Measurements from ENCODE around the gene ALK.

ALK gene

DNA sequence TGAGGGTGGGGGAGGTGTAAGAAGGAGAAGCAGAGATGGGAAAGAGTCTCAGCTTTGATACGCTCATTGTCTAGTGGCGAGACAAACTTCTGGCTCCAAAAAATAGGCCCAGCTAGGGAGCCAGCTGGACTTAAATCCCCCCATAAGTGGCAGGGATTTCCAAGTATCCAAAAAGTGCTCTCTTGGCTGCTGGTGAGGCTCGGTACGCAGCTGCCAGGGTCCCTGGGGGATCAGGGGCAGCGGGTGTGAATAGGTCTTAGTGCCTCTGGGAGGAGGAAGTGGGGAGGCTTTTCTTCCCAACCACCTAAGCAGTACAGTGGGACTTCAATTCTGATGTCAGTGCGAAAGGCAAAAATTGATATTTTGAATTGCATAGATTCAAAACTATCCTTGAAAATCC lies 73.5 kb downstream of the ALK start:
- Histone ChIP-seq H3K4me3 (no peak overlapping the region), H3K9ac (ENCODE audit: insufficient read length) (no peak overlapping the region), H3K9me3 (ENCODE audit: low read depth, low read length) (no peaks in the 10 kb centered on the region), H3K36me3 (ENCODE audit: insufficient read depth, low read length) (no peaks in the 10 kb centered on the region), H3K27ac (no peak overlapping the region)
- DNase-seq (ENCODE audit: low read depth, low spot score), result no peak
- TF ChIP-seq POLR2AphosphoS5 (IDR thresholded peaks at IDR 0.05; ENCODE audit: borderline replicate concordance, low read depth, low read length) (no peak), EZH2 (IDR thresholded peaks at IDR 0.05) (no peak), FOXP2 (optimal IDR thresholded peaks at IDR 0.05; ENCODE audit: control extremely low read depth, extremely low read length, insufficient read depth) (no peak)

DNA sequence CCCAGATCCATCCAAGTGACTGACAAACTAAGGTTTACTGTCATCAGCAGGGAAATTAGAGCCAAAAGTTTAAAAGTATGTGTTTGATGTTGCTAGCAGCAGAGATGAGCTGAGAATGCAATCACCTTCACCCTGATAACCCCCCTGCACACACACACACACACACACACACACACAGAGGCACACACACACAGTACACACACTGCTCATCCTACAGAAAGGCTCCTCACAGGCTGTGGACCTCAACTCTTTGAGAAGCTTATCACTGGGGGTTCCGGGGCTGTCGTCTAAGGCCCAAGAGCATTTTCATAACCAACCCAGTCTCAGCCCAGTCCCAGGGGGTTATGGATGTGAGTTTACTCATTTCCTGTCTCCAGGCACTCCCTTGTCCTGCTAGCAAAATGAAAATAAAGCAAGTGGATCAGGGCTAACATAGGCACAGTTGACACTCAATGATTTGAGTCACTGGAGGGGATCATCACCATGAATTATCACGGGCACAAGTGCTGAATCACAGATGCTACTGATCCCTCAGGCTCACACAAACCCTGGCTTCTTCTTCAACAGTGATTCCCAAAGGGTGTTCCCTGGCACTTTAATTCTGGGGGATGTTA lies 76.6 kb downstream of the ALK start:
- Histone ChIP-seq H3K9ac (ENCODE audit: insufficient read length) (no peak overlapping the region), H3K27ac (no peak overlapping the region), H3K9me3 (ENCODE audit: low read depth, low read length) (no peaks in the 10 kb centered on the region), H3K36me3 (ENCODE audit: insufficient read depth, low read length) (0 out of 2 replicates have a peak, but pooled peaks cover 8% of the 10 kb centered on the region), H3K4me3 (no peak overlapping the region)
- DNase-seq (ENCODE audit: low read depth, low spot score), result peak; percentile 6
- TF ChIP-seq FOXP2 (optimal IDR thresholded peaks at IDR 0.05; ENCODE audit: control extremely low read depth, extremely low read length, insufficient read depth) (no peak), POLR2AphosphoS5 (IDR thresholded peaks at IDR 0.05; ENCODE audit: borderline replicate concordance, low read depth, low read length) (no peak), EZH2 (IDR thresholded peaks at IDR 0.05) (no peak)

DNA sequence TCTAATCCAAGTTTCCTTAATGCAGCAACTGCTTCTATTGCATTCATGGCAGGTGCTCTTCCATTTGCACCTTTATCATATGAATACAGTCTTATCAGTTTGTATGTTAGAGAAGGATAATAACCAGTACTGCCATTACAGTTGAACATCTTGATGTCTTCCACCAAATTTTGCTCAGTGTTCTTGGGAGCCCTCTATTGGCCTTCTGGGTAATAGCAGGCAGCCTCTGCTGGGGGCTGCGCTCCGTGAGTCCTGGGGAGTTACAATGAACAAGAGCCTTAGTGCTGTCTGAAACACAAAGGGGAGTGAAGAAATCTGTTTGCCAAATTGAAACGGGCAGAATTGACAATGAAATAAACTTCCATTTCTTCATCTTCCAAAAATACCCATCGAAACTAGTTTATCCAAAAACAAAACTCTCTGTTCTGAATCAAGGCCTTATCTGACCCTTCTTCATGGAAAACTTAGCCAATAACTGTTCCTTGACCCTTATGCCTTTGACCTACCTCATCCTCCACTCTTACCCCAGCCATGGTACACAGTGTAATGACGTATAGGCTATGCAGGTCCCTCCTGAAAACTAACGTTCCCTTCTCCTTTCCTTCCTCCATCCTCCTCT lies 79.9 kb downstream of the ALK start:
- peaks cover 30% of the 10 kb centered on the region for H3K36me3 ChIP-seq (ENCODE audit: insufficient read depth, low read length)
- H3K9ac ChIP-seq (ENCODE audit: insufficient read length), result no peak overlapping the region
- peak; percentile 26 for DNase-seq (ENCODE audit: low read depth, low spot score)
- H3K27ac ChIP-seq, result no peak overlapping the region
- TF ChIP-seq FOXP2 (optimal IDR thresholded peaks at IDR 0.05; ENCODE audit: control extremely low read depth, extremely low read length, insufficient read depth) (no peak), EZH2 (IDR thresholded peaks at IDR 0.05) (no peak), POLR2AphosphoS5 (IDR thresholded peaks at IDR 0.05; ENCODE audit: borderline replicate concordance, low read depth, low read length) (no peak)
- no peaks in the 10 kb centered on the region; the same call in 1 of the 2 replicates for H3K9me3 ChIP-seq (ENCODE audit: low read depth, low read length)
- no peak overlapping the region for H3K4me3 ChIP-seq

DNA sequence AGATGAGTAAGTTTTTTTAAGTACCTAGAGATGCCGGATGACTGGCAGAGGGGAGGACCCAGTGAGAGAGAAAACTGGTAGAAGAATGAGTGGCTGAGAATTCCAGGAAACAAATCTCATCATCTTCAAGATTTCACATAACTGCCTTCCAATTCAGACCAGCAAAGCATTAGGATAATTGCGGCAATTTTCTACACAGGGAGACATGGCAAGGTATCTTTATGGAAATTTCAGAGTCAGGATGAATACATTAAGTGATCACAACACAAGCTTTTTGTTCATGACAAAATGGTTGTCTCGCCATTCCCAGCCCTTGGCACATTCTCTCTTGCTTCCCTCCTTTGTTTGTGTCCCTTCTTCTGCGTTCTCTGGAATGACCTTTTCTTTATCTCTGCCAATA lies 82.1 kb downstream of the ALK start:
- Histone ChIP-seq H3K4me3 (no peak overlapping the region), H3K27ac (no peak overlapping the region), H3K36me3 (ENCODE audit: insufficient read depth, low read length) (peaks cover 34% of the 10 kb centered on the region), H3K9me3 (ENCODE audit: low read depth, low read length) (no peaks in the 10 kb centered on the region; the same call in 1 of the 2 replicates), H3K9ac (ENCODE audit: insufficient read length) (no peak overlapping the region)
- no peak for DNase-seq (ENCODE audit: low read depth, low spot score)
- TF ChIP-seq FOXP2 (optimal IDR thresholded peaks at IDR 0.05; ENCODE audit: control extremely low read depth, extremely low read length, insufficient read depth) (no peak), POLR2AphosphoS5 (IDR thresholded peaks at IDR 0.05; ENCODE audit: borderline replicate concordance, low read depth, low read length) (no peak), EZH2 (IDR thresholded peaks at IDR 0.05) (no peak)

DNA sequence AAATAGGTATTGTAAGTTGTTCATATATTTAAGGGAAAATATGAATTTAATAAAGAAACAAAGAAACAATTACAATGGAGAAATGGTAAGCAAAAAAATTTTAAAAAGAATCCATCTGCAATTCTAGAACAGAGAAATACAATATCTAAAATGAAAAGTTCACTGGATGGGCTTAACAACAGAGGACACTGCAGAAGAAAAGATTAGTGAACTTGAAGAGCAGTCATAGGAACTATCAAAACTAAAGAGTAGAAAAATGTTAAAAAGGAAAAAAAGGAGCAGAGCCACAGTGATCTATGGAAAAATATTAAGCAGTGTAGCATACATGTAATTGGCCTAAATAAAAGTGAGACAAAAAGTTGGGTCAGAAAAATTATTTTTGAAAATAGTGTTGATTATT lies 83.5 kb downstream of the ALK start:
- Histone ChIP-seq H3K27ac (no peak overlapping the region), H3K9ac (ENCODE audit: insufficient read length) (no peak overlapping the region), H3K9me3 (ENCODE audit: low read depth, low read length) (no peaks in the 10 kb centered on the region; the same call in 1 of the 2 replicates), H3K36me3 (ENCODE audit: insufficient read depth, low read length) (peaks cover 34% of the 10 kb centered on the region), H3K4me3 (no peak overlapping the region)
- no peak for TF ChIP-seq POLR2AphosphoS5 (IDR thresholded peaks at IDR 0.05; ENCODE audit: borderline replicate concordance, low read depth, low read length)
- no peak for TF ChIP-seq FOXP2 (optimal IDR thresholded peaks at IDR 0.05; ENCODE audit: control extremely low read depth, extremely low read length, insufficient read depth)
- no peak for TF ChIP-seq EZH2 (IDR thresholded peaks at IDR 0.05)
- no peak for DNase-seq (ENCODE audit: low read depth, low spot score)

DNA sequence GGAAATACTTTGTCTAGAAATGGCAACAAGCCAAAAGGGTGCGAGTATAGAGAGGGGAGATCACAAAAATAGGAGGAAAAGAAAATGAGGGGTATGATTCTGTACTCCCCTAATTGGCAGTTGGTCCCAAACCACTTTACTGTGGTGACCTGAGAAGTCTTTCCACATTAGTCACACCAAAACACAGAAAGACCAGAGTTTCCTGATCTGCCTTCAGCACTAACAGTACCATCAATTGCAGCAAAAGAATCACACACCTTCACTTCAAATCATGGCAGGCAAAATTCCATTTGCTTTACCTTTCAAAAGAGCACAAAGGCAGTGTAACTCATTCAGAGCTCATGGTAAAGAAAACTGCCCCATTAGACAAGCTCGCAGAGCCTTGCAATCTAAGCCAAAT lies 86.8 kb downstream of the ALK start:
- Histone ChIP-seq H3K9me3 (ENCODE audit: low read depth, low read length) (no peaks in the 10 kb centered on the region; the same call in 1 of the 2 replicates), H3K27ac (no peak overlapping the region), H3K9ac (ENCODE audit: insufficient read length) (no peak overlapping the region), H3K36me3 (ENCODE audit: insufficient read depth, low read length) (peaks cover 33% of the 10 kb centered on the region), H3K4me3 (no peak overlapping the region)
- no peak for DNase-seq (ENCODE audit: low read depth, low spot score)
- TF ChIP-seq FOXP2 (optimal IDR thresholded peaks at IDR 0.05; ENCODE audit: control extremely low read depth, extremely low read length, insufficient read depth) (no peak), POLR2AphosphoS5 (IDR thresholded peaks at IDR 0.05; ENCODE audit: borderline replicate concordance, low read depth, low read length) (no peak), EZH2 (IDR thresholded peaks at IDR 0.05) (no peak)

DNA sequence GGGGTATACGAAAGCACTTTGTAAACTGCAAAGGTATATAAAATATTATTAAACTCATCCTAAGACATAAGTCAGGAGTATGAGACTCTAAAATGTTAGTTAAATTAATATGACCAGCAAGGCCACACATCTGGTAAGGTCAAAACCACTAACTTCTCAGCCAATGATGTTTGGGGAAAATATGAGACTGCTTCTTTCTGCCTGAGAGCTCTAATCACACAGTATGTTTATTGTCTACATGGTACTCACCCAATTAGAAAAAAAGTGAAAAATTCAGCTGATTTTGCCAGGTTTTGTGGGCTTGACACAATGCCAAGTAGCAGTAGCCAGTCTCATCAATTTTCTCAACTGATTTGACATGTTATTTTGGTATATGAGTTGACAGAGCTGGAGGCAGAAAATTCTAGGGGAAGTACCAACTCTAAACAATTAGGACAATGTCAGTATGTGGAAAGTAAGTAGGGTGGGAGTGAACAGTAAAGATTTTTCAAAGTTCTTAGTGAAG lies 87.3 kb downstream of the ALK start:
- Histone ChIP-seq H3K36me3 (ENCODE audit: insufficient read depth, low read length) (peaks cover 32% of the 10 kb centered on the region), H3K9me3 (ENCODE audit: low read depth, low read length) (no peaks in the 10 kb centered on the region; the same call in 1 of the 2 replicates)
- TF ChIP-seq FOXP2 (optimal IDR thresholded peaks at IDR 0.05; ENCODE audit: control extremely low read depth, extremely low read length, insufficient read depth), result no peak
- no peak for TF ChIP-seq EZH2 (IDR thresholded peaks at IDR 0.05)
- no peak for TF ChIP-seq POLR2AphosphoS5 (IDR thresholded peaks at IDR 0.05; ENCODE audit: borderline replicate concordance, low read depth, low read length)

DNA sequence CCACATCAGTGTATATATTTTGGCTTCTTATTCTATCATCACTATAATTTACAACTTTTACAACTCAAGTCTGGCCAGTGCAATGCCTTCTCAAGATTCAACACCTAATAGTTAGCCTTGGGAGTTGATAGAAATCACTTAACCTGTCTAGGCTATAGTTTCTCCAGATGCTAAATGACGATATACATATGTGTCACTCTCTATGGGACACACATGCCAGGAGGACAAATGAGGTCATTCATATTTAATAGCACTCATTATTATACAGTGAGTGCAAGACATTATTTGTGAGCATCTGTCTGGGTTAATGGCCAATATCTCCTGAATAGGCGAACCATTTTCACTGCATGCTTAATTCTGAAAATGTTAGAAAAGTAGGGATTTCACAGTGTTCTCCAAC lies 89.8 kb downstream of the ALK start:
- Histone ChIP-seq H3K9me3 (ENCODE audit: low read depth, low read length) (no peaks in the 10 kb centered on the region), H3K27ac (no peak overlapping the region), H3K9ac (ENCODE audit: insufficient read length) (no peak overlapping the region), H3K36me3 (ENCODE audit: insufficient read depth, low read length) (peaks cover 15% of the 10 kb centered on the region), H3K4me3 (no peak overlapping the region)
- no peak for DNase-seq (ENCODE audit: low read depth, low spot score)
- TF ChIP-seq EZH2 (IDR thresholded peaks at IDR 0.05) (no peak), FOXP2 (optimal IDR thresholded peaks at IDR 0.05; ENCODE audit: control extremely low read depth, extremely low read length, insufficient read depth) (no peak), POLR2AphosphoS5 (IDR thresholded peaks at IDR 0.05; ENCODE audit: borderline replicate concordance, low read depth, low read length) (no peak)

More for the DNA sequence above, 87.3 kb downstream of the ALK start:
- Histone ChIP-seq H3K9ac (ENCODE audit: insufficient read length) (no peak overlapping the region), H3K4me3 (no peak overlapping the region), H3K27ac (no peak overlapping the region)
- DNase-seq (ENCODE audit: low read depth, low spot score), result no peak
